Prostate gland (tissue), 2 donors: ENCODE measurements around the gene SUPT20HL1.

Experiments used
- POLR2A ChIP-seq: fragments of 450-650 bp; IDR thresholded peaks from one replicate; pipeline ENCODE4 v1.6.1; 2016; ENCODE audit warnings: antibody characterized with exemption, mild to moderate bottlenecking
- POLR2AphosphoS5 ChIP-seq: sonication (generic); formaldehyde crosslinking; IDR thresholded peaks from one replicate; pipeline ENCODE4 v1.6.1; 2017; ENCODE audit warnings: antibody characterized with exemption
- TF ChIP-seq, protein P1 (sequence below), 4 experiments: fragments of 200-600 bp in 2 of 4; fragments of 450-650 bp in 2 of 4; sonication (generic) in 2 of 4; IDR thresholded peaks; 1 replicate in 3 of 4; 2 replicates in 1 of 4; pipeline ENCODE4 v1.5.1; 2016 to 2019; ENCODE audit warnings: antibody characterized with exemption in 4 of 4, mild to moderate bottlenecking in 2 of 4, moderate library complexity in 2 of 4

DNA sequence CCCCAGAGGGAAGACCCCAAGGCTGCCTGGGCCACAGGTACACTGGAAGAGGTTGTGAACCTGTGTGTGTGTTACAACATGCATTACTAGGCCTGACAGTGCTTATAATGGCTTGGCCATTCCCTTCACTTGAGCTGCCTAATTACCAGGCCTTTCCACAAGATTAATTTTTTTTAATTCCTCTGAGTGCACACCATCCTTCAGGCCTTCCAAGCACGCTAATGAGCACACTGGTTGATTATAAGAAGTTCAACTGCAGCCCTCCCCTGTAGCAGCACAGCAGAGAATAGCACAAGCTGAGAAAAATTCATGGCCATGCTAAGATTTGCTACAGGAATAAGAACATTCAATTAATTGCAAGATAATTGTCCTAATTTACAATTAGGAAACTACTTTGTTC is 44.3 kb upstream of the SUPT20HL1 start:
- TF ChIP-seq, protein P1, sequence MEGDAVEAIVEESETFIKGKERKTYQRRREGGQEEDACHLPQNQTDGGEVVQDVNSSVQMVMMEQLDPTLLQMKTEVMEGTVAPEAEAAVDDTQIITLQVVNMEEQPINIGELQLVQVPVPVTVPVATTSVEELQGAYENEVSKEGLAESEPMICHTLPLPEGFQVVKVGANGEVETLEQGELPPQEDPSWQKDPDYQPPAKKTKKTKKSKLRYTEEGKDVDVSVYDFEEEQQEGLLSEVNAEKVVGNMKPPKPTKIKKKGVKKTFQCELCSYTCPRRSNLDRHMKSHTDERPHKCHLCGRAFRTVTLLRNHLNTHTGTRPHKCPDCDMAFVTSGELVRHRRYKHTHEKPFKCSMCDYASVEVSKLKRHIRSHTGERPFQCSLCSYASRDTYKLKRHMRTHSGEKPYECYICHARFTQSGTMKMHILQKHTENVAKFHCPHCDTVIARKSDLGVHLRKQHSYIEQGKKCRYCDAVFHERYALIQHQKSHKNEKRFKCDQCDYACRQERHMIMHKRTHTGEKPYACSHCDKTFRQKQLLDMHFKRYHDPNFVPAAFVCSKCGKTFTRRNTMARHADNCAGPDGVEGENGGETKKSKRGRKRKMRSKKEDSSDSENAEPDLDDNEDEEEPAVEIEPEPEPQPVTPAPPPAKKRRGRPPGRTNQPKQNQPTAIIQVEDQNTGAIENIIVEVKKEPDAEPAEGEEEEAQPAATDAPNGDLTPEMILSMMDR (IDR thresholded peaks at IDR 0.05) = no peak
- no peak for TF ChIP-seq POLR2A
- TF ChIP-seq POLR2AphosphoS5 = no peak
